Liver (tissue), 3 donors: Measurements from ENCODE around the gene FGL2.
"Not testable (repeated sequence)": the region's sequence is repeated elsewhere in the genome, so short reads cannot be mapped to it uniquely, and the experiment has no call there.

Experiments used
- EGR1 ChIP-seq, 2 donors: IDR thresholded peaks; 2 replicates each; pipeline ENCODE4 v1.6.1; 2016 to 2018; ENCODE audit warnings: antibody characterized with exemption in 2 of 2, low read depth in 2 of 2
- JUND ChIP-seq, 2 donors: IDR thresholded peaks; 2 replicates each; pipeline ENCODE4 v1.6.1; 2016; ENCODE audit warnings: antibody characterized with exemption in 2 of 2
- RAD21 ChIP-seq, 2 donors: IDR thresholded peaks; 2 replicates each; pipeline ENCODE4 v1.6.1; 2016; ENCODE audit warnings: antibody characterized with exemption in 2 of 2, mild to moderate bottlenecking in 2 of 2
- SP1 ChIP-seq: IDR thresholded peaks from 2 replicates; pipeline ENCODE4 v1.6.1; 2018; ENCODE audit warnings: antibody characterized with exemption, mild to moderate bottlenecking
- TAF1 ChIP-seq: conservative IDR thresholded peaks from 2 replicates; pipeline ENCODE4 v1.6.1; 2016; ENCODE audit warnings: antibody characterized with exemption, mild to moderate bottlenecking
- TF ChIP-seq, protein P1 (sequence below): fragments of 150-350 bp; IDR thresholded peaks from 2 replicates; pipeline ENCODE4 v1.5.1; 2017; ENCODE audit warnings: improper control_type of control experiment, low read depth, low read length; ENCODE audit not compliant: missing input control
- TF ChIP-seq, protein P2 (sequence below): IDR thresholded peaks from 2 replicates; pipeline ENCODE4 v1.6.1; 2016; ENCODE audit warnings: antibody characterized with exemption, mild to moderate bottlenecking
- donor health status: healthy.
- donor health status: healthy.

DNA sequence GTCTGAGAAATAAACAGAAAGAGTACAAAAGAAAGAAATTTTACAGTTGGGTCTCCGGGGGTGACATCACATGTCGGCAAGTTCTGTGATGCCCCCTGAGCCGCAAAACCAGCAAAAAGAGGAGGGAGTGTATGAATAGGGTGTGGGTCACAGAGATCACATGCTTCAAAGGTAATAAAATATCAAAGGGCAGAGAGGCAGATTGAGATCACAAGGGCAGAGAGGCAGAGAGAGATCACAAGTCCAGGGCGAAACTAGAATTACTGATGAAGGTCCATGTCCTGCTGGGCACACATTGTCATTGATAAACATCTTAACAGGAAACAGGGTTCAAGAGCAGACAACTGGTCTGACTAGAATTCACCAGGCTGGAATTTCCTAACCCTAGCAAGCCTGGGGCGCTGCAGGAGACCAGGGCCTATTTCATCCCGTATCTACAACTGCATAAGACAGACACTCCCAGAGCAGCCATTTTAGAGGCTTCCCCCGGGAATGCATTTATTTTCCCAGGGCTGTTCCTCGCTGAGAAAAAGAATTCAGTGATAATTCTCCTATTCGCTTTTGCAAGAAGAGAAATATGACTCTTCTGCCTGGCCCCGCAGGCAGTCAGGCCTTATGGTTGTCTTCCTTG, 20.2 kb upstream of the FGL2 start:
- TF ChIP-seq, protein P1, sequence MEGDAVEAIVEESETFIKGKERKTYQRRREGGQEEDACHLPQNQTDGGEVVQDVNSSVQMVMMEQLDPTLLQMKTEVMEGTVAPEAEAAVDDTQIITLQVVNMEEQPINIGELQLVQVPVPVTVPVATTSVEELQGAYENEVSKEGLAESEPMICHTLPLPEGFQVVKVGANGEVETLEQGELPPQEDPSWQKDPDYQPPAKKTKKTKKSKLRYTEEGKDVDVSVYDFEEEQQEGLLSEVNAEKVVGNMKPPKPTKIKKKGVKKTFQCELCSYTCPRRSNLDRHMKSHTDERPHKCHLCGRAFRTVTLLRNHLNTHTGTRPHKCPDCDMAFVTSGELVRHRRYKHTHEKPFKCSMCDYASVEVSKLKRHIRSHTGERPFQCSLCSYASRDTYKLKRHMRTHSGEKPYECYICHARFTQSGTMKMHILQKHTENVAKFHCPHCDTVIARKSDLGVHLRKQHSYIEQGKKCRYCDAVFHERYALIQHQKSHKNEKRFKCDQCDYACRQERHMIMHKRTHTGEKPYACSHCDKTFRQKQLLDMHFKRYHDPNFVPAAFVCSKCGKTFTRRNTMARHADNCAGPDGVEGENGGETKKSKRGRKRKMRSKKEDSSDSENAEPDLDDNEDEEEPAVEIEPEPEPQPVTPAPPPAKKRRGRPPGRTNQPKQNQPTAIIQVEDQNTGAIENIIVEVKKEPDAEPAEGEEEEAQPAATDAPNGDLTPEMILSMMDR = not testable (repeated sequence)
- TF ChIP-seq SP1; RAD21 (IDR thresholded peaks at IDR 0.05); EGR1 (IDR thresholded peaks at IDR 0.05; ENCODE audit: low read depth in 2 of 2); JUND (IDR thresholded peaks at IDR 0.05); TAF1: not testable (repeated sequence)
- TF ChIP-seq, protein P2, sequence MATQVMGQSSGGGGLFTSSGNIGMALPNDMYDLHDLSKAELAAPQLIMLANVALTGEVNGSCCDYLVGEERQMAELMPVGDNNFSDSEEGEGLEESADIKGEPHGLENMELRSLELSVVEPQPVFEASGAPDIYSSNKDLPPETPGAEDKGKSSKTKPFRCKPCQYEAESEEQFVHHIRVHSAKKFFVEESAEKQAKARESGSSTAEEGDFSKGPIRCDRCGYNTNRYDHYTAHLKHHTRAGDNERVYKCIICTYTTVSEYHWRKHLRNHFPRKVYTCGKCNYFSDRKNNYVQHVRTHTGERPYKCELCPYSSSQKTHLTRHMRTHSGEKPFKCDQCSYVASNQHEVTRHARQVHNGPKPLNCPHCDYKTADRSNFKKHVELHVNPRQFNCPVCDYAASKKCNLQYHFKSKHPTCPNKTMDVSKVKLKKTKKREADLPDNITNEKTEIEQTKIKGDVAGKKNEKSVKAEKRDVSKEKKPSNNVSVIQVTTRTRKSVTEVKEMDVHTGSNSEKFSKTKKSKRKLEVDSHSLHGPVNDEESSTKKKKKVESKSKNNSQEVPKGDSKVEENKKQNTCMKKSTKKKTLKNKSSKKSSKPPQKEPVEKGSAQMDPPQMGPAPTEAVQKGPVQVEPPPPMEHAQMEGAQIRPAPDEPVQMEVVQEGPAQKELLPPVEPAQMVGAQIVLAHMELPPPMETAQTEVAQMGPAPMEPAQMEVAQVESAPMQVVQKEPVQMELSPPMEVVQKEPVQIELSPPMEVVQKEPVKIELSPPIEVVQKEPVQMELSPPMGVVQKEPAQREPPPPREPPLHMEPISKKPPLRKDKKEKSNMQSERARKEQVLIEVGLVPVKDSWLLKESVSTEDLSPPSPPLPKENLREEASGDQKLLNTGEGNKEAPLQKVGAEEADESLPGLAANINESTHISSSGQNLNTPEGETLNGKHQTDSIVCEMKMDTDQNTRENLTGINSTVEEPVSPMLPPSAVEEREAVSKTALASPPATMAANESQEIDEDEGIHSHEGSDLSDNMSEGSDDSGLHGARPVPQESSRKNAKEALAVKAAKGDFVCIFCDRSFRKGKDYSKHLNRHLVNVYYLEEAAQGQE = not testable (repeated sequence)
